Measurements from ENCODE around the gene SERPINA10. TPM values are rescaled to one million over a fixed set of nuclear protein-coding genes. Genes with fewer than 3 reads are reported as not detected.

SERPINA10 gene
- total and polyA plus RNA-seq, 2 experiments from 2014 or later = 0.11 TPM; not detected in 1

DNA sequence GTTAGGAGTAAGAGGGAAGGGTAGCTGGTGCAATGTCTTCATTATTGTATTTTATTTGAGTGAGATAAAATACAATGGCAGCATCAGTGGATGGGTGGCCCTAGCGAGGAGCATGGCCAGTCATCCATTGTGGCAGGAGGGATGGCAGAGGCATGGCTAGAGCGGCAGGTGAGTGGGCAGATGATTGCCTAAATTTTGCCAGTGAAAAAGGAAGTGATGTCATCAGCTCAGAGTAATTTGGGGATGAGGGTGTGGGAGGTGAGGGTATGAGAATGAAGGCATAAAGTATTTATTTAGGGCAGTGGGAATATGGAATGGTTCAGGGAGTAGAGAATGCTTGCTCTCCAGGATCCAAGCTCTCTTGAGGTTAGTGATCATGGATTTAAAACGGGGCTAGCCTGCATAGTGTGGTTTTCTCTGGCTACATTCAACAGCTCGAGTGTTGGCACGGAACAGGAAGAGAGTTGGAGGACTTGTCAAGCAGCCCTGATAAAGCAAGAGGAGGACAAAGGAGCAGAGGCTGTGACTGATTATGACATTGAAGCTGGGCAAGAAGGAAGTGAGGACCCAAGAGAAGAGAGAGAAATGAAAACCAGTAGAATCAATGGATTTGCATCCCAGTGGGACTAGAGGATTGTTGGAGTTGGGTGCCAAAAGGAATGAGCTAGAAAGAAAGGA, 48.7 kb upstream of the SERPINA10 start (continued):
- TF ChIP-seq, protein P1, sequence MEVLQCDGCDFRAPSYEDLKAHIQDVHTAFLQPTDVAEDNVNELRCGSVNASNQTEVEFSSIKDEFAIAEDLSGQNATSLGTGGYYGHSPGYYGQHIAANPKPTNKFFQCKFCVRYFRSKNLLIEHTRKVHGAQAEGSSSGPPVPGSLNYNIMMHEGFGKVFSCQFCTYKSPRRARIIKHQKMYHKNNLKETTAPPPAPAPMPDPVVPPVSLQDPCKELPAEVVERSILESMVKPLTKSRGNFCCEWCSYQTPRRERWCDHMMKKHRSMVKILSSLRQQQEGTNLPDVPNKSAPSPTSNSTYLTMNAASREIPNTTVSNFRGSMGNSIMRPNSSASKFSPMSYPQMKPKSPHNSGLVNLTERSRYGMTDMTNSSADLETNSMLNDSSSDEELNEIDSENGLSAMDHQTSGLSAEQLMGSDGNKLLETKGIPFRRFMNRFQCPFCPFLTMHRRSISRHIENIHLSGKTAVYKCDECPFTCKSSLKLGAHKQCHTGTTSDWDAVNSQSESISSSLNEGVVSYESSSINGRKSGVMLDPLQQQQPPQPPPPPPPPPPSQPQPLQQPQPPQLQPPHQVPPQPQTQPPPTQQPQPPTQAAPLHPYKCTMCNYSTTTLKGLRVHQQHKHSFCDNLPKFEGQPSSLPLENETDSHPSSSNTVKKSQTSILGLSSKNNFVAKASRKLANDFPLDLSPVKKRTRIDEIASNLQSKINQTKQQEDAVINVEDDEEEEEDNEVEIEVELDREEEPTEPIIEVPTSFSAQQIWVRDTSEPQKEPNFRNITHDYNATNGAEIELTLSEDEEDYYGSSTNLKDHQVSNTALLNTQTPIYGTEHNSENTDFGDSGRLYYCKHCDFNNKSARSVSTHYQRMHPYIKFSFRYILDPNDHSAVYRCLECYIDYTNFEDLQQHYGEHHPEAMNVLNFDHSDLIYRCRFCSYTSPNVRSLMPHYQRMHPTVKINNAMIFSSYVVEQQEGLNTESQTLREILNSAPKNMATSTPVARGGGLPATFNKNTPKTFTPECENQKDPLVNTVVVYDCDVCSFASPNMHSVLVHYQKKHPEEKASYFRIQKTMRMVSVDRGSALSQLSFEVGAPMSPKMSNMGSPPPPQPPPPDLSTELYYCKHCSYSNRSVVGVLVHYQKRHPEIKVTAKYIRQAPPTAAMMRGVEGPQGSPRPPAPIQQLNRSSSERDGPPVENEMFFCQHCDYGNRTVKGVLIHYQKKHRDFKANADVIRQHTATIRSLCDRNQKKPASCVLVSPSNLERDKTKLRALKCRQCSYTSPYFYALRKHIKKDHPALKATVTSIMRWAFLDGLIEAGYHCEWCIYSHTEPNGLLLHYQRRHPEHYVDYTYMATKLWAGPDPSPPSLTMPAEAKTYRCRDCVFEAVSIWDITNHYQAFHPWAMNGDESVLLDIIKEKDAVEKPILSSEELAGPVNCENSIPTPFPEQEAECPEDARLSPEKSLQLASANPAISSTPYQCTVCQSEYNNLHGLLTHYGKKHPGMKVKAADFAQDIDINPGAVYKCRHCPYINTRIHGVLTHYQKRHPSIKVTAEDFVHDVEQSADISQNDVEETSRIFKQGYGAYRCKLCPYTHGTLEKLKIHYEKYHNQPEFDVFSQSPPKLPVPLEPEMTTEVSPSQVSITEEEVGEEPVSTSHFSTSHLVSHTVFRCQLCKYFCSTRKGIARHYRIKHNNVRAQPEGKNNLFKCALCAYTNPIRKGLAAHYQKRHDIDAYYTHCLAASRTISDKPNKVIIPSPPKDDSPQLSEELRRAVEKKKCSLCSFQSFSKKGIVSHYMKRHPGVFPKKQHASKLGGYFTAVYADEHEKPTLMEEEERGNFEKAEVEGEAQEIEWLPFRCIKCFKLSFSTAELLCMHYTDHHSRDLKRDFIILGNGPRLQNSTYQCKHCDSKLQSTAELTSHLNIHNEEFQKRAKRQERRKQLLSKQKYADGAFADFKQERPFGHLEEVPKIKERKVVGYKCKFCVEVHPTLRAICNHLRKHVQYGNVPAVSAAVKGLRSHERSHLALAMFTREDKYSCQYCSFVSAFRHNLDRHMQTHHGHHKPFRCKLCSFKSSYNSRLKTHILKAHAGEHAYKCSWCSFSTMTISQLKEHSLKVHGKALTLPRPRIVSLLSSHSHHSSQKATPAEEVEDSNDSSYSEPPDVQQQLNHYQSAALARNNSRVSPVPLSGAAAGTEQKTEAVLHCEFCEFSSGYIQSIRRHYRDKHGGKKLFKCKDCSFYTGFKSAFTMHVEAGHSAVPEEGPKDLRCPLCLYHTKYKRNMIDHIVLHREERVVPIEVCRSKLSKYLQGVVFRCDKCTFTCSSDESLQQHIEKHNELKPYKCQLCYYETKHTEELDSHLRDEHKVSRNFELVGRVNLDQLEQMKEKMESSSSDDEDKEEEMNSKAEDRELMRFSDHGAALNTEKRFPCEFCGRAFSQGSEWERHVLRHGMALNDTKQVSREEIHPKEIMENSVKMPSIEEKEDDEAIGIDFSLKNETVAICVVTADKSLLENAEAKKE (CRISPR knock-in tag; IDR thresholded peaks at IDR 0.05) = no peak
- no peak for TF ChIP-seq ZNF331 (CRISPR knock-in tag; IDR thresholded peaks at IDR 0.05; ENCODE audit: low read depth)
- TF ChIP-seq CREB1 (CRISPR knock-in tag; IDR thresholded peaks at IDR 0.05; ENCODE audit: low read depth) = no peak
- TF ChIP-seq EZH2phosphoT487 (IDR thresholded peaks at IDR 0.05; ENCODE audit: unreplicated experiment) = no peak
- TF ChIP-seq, protein P2, sequence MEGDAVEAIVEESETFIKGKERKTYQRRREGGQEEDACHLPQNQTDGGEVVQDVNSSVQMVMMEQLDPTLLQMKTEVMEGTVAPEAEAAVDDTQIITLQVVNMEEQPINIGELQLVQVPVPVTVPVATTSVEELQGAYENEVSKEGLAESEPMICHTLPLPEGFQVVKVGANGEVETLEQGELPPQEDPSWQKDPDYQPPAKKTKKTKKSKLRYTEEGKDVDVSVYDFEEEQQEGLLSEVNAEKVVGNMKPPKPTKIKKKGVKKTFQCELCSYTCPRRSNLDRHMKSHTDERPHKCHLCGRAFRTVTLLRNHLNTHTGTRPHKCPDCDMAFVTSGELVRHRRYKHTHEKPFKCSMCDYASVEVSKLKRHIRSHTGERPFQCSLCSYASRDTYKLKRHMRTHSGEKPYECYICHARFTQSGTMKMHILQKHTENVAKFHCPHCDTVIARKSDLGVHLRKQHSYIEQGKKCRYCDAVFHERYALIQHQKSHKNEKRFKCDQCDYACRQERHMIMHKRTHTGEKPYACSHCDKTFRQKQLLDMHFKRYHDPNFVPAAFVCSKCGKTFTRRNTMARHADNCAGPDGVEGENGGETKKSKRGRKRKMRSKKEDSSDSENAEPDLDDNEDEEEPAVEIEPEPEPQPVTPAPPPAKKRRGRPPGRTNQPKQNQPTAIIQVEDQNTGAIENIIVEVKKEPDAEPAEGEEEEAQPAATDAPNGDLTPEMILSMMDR (conservative IDR thresholded peaks at IDR 0.05; ENCODE audit: low read depth in 2 of 2) = no peak
- TF ChIP-seq NANOG (IDR thresholded peaks at IDR 0.05; ENCODE audit: borderline replicate concordance) = no peak

DNA sequence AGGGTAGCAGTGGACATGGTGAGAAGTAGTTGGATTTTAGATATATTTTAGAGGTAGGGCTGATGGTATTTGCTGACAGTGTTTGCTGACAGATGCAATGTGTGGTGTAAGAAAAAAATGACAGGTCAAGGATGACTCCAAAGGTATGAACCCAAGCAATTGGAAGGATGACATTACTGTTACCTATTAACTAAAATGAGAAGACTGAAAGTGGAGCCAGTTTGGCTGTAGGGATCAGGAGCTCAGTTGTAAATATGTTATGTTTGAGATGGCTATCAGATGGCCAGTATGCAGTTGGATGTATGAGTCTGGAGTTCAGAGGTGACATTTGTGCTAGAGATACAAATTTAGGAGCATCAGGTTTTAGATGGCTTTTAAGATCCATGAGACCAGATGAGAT, 47.5 kb upstream of the SERPINA10 start:
- Histone ChIP-seq H3K27ac (ENCODE audit: low read depth) (no peak overlapping the region), H3K79me2 (replicated peaks; ENCODE audit: insufficient read depth) (no peaks in the 10 kb centered on the region), H3K9me2 (ENCODE audit: insufficient read depth) (no peaks in the 10 kb centered on the region), H3K4me2 (no peak overlapping the region), H4K20me1 (replicated peaks; ENCODE audit: insufficient read depth) (no peaks in the 10 kb centered on the region), H3F3A (replicated peaks; ENCODE audit: low read depth) (no peaks in the 10 kb centered on the region), H3K27me3 (ENCODE audit: insufficient read depth) (no peaks in the 10 kb centered on the region), H3K36me3 (ENCODE audit: insufficient read depth) (no peaks in the 10 kb centered on the region), H3K4me1 (ENCODE audit: insufficient read depth) (no peaks in the 10 kb centered on the region), H2AFZ (no peak overlapping the region), H3K4me3 (no peak overlapping the region)
- Mint-ChIP-seq H3K4me3 (no peak overlapping the region), H3K9me3 (no peaks in the 10 kb centered on the region; the same call in 1 of the 3 replicates), H3K4me1 (no peaks in the 10 kb centered on the region), H3K27ac (no peak overlapping the region), H3K27me3 (ENCODE audit: insufficient read depth, low read depth, poor library complexity) (no peaks in the 10 kb centered on the region), H3K36me3 (ENCODE audit: low read depth) (no peaks in the 10 kb centered on the region)
- no peak for DNase-seq (ENCODE audit: low spot score)
- TF ChIP-seq JUNB (IDR thresholded peaks at IDR 0.05; ENCODE audit: unreplicated experiment) (no peak), ZNF331 (CRISPR knock-in tag; IDR thresholded peaks at IDR 0.05; ENCODE audit: low read depth) (no peak)
- TF ChIP-seq, protein P1 (CRISPR knock-in tag; IDR thresholded peaks at IDR 0.05) = no peak
- no peak for ATAC-seq

Data from GM23338 (cell line).